Myocyte (in vitro differentiated cells): ENCODE data around the gene PALM. TPM values are rescaled to one million over a fixed set of nuclear protein-coding genes. Genes with fewer than 3 reads are reported as not detected.

Source experiments
- total RNA-seq: library from RNA; depleted of rRNA; stranded (reverse); fragments of >200 nt; gene quantifications from 2 replicates; pipeline ENCODE4 v1.2.3, GENCODE V29; 2014

PALM gene
- total RNA-seq, 1 donor from 2014 or later, result 4.8 TPM

Other genes starting within 250 kb of the PALM start
- gene SHC2, start 247.9 kb upstream of the PALM start, total RNA-seq, result 4.4 and 7.9 TPM in 2 replicates
- gene MADCAM1, start 212.4 kb upstream of the PALM start, total RNA-seq, result 0.29 and 0.52 TPM in 2 replicates
- gene TPGS1, start 201.4 kb upstream of the PALM start, total RNA-seq, result 64.5 and 75.2 TPM in 2 replicates
- gene CDC34, start 177.2 kb upstream of the PALM start, total RNA-seq, result 103 and 139 TPM in 2 replicates
- gene GZMM, start 164.9 kb upstream of the PALM start, total RNA-seq, result not detected in 2 replicates
- gene BSG, start 136.3 kb upstream of the PALM start, total RNA-seq, result 519 and 528 TPM in 2 replicates
- gene HCN2, start 119.1 kb upstream of the PALM start, total RNA-seq, result 2.9 and 3.5 TPM in 2 replicates
- gene POLRMT, start 75.4 kb upstream of the PALM start, total RNA-seq, result 47.7 and 54.3 TPM in 2 replicates
- 0.16 and 0.21 TPM in 2 replicates for gene FGF22, start 69.1 kb upstream of the PALM start, total RNA-seq
- 86.4 and 94.6 TPM in 2 replicates for gene RNF126, start 45.7 kb upstream of the PALM start, total RNA-seq
- gene FSTL3, start 32.5 kb upstream of the PALM start, total RNA-seq, result 157 and 175 TPM in 2 replicates
- not detected in 2 replicates for gene PRSS57, start 13.5 kb upstream of the PALM start, total RNA-seq
- gene MISP, start 42.2 kb downstream of the PALM start, total RNA-seq, result 2.3 and 2.9 TPM in 2 replicates
- gene PTBP1, start 88.5 kb downstream of the PALM start, total RNA-seq, result 89.0 and 105 TPM in 2 replicates
- 0.16 and 0.26 TPM in 2 replicates for gene PLPPR3, start 113.0 kb downstream of the PALM start, total RNA-seq
- gene AZU1, start 118.9 kb downstream of the PALM start, total RNA-seq, result not detected in 2 replicates
- gene PRTN3, start 132.1 kb downstream of the PALM start, total RNA-seq, result not detected in 2 replicates
- gene ELANE, start 143.4 kb downstream of the PALM start, total RNA-seq, result not detected in 2 replicates
- 0.16 and 0.57 TPM in 2 replicates for gene CFD, start 150.7 kb downstream of the PALM start, total RNA-seq
- 27.7 and 31.2 TPM in 2 replicates for gene MED16, start 184.3 kb downstream of the PALM start, total RNA-seq
- not detected in 2 replicates for gene RNU6-9, start 184.5 kb downstream of the PALM start, total RNA-seq
- gene R3HDM4, start 204.3 kb downstream of the PALM start, total RNA-seq, result 51.8 and 53.6 TPM in 2 replicates
- gene KISS1R, start 208.4 kb downstream of the PALM start, total RNA-seq, result not detected in 2 replicates
- gene ARID3A, start 217.1 kb downstream of the PALM start, total RNA-seq, result 3.2 and 3.5 TPM in 2 replicates